ENCODE measurements around the gene DENND1A.

Gene DENND1A

DNA sequence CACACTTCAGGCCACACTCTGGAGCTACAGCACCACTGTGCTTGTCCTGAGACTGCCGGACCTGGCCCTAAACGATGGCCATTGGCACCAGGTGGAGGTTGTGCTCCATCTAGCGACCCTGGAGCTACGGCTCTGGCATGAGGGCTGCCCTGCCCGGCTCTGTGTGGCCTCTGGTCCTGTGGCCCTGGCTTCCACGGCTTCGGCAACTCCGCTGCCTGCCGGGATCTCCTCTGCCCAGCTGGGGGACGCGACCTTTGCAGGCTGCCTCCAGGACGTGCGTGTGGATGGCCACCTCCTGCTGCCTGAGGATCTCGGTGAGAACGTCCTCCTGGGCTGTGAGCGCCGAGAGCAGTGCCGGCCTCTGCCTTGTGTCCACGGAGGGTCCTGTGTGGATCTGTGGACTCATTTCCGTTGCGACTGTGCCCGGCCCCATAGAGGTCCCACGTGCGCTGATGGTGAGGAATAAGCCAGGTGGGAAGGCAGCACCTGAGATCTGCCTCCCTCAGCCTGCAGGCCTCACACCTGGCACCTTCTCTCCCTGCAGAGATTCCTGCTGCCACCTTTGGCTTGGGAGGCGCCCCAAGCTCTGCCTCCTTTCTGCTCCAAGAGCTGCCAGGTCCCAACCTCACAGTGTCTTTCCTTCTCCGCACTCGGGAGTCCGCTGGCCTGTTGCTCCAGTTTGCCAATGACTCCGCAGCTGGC, 559.2 kb downstream of the DENND1A start:
- DNase-seq (ENCODE audit: low spot score), result no peak

DNA sequence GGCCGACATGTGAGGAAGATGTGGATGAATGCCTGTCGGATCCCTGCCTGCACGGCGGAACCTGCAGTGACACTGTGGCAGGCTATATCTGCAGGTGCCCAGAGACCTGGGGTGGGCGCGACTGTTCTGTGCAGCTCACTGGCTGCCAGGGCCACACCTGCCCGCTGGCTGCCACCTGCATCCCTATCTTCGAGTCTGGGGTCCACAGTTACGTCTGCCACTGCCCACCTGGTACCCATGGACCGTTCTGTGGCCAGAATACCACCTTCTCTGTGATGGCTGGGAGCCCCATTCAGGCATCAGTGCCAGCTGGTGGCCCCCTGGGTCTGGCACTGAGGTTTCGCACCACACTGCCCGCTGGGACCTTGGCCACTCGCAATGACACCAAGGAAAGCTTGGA, 559.8 kb downstream of the DENND1A start:
- DNase-seq (ENCODE audit: low spot score), result no peak

DNA sequence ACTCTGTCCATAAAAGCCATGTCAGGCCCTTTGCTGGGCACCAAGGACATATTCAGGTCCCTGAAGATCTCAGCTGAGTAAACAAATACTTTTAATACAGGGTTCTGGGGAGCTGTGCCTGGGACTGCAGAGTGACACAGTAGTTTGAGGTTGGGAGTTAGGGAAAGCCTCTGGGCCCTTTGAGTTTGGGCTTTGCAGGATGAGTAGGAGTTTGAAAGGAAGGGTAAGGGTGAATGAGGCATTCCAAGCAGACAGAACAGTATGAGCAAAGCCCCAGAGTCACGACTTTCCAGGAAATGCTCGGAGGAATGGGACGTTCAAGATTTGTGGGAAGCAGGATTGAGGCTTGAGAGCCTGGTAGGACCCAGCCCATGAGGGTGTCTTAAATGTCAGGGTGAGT, 560.6 kb downstream of the DENND1A start:
- DNase-seq (ENCODE audit: low spot score), result no peak

DNA sequence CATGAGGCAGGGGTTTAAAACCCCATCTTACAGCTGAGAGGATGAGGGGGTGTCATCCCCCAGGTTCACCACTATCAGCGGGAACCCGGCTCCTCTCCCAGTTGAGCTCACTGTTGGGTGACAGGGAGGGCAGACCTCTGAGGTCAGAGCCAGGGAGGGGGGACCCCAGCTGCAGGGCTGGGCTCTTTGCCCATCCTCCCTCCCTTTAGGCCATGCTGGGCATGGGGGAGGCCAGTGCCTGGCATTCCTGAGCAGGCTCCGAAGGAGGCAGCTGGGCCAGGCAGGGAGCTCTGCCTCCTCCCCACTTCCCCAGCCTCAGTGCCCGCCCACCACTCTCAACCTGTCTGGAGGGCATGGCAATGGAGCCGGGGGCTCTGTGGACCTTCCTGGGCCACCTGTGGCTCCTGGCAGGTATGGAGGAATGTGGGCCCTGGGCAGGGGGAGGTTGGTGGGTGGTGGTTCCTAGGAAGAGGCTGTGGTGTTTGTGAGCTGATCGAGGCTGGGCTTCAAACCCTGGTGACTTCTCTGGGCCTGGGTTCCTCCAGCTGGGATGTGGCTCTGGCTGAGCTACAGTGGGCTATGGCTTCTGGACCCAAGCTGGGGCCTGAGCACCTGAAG, 561.3 kb downstream of the DENND1A start:
- DNase-seq (ENCODE audit: low spot score), result no peak

DNA sequence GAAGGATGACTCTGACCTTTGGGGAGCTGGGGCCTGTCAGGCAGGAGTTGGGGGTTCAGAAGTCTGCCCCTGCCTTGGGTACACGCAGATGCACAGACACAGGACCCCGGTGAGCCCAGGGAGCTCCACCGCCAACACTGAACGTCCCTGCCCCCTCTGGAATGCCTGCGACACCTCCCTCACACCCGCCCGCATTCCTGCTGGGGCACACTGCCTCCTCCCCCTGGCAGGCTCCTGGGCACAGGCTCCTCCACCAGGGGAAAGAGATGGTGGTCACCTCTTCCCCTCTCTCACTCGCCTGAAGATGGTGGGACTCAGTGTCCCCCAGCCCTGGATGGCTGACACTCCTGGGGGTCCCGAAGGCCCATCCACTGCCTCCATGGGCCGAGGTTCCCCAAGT, 561.9 kb downstream of the DENND1A start:
- DNase-seq (ENCODE audit: low spot score), result no peak

DNA sequence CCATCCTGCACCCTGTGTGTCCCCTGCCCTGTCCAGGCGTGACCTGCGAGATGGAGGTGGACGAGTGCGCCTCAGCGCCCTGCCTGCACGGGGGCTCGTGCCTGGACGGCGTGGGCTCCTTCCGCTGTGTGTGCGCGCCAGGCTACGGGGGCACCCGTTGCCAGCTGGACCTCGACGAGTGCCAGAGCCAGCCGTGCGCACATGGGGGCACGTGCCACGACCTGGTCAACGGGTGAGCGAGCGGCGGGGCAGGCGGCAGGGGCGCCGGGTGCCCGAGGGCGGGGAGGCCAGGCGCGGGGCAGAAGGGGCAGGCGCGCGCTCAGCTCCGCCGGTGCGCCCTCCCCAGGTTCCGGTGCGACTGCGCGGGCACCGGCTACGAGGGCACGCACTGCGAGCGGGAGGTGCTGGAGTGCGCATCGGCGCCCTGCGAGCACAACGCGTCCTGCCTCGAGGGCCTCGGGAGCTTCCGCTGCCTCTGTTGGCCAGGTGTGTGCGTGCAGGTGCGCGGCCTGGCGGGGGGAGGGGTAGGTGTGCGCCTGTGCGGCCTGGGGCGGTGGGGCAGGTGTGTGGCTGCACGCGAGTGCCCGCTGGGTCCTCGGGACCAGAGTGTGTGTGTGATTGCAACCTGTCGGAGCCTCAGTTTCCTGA, 563.9 kb downstream of the DENND1A start:
- DNase-seq (ENCODE audit: low spot score), result no peak

DNA sequence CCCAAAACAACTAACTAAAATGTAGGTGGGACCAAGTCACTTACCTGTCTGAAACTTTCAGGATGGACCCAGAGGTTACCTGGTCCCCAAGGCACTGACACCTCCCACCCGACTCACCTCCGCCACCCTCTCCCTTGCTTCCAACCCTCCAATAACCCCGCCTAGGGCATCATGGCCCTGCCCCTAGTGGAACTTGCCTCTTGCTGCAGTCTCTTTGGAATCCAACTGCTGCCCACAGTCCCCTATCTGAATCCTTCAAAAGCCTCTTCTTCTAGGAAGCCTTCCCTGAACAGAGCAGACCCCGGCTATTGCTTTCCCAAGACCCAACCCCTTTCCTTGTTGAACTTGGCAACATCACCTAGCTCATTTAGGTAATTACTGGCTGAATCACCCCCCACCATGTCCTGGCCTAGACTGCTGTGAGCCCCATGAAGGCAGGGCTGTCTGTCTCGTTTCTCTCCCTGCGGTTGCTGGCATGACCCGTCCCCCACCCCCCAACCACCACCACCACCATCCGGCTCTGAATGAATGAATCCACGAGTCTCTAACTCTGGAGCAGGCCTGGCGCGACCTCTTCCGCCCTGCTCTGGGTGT, 564.5 kb downstream of the DENND1A start:
- DNase-seq (ENCODE audit: low spot score), result no peak

DNA sequence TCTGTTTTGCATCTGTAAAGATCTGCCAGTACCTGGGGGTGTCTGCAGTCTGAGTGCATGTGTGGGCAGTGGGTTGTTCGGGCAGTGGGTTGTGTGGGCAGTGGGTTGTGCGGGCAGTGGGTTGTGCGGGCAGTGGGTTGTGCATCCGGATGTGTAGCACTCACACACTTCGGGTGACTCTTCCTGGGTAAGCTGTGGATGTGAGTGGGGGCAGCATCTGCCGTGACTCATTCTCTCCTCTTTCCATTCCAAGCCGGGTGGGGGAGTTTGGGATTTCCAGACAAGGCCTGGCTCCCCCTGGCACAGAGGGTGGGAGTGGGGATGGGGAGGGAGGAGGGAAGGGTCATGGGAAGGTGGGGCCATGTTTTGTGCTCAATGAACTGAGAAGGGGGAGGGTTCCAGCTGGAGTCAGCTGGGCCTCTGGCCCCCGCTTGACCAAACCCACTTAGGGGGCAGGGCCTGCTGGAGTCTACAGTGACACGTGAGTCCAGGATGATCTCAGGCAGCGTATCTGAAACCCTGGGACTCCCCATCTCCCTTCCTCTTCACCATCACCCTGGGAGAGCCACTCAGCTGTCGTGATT, 565.6 kb downstream of the DENND1A start:
- no peak for DNase-seq (ENCODE audit: low spot score)

DNA sequence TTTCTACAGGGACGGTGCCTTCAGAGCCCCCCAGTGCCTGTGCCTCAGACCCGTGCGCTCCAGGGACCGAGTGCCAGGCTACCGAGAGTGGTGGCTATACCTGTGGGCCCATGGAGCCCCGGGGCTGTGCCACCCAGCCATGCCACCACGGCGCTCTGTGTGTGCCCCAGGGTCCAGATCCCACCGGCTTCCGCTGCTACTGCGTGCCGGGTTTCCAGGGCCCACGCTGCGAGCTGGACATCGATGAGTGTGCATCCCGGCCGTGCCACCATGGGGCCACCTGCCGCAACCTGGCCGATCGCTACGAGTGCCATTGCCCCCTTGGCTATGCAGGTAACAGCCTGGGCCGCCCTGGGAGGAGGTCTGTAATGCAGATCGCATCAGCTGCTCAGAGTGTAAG, 567.1 kb downstream of the DENND1A start:
- DNase-seq (ENCODE audit: low spot score), result no peak

DNA sequence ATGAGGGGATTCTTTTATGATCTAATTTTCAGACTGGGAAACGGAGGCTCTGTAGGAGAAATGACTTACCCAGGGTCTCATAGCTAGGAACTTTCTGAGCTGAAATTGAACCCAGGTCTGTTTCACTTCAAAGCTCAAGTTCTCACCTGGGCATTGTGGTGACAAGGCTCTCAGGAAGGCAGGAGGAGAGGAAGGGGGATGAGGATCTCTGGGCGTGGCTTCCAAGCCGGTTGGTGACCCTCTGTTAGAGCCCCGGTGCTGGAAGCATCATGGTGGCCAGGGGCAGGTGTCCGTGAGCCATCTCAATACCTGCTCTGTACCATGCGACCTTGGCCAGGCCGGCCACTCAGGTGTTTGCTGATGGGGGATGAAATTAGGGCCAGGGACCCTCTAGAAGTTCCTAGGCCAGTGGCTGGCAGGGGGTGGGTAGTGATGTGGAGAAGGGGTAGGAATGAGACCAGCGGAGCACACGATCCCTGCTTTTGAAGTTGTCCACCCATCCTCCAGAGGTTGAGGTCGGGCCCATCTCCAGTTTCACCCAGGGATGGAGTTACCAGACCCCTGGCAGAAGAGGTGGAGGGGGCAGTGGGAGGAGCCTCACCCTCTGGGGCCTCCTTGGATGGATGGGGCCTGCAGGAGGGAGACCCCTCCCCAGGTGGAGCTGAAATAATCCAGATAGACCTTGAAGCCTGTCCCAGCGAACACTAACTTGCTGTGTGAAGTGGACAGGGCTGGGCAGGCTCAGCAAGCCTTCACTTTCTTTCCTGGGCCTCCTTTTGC, 568.0 kb downstream of the DENND1A start:
- DNase-seq (ENCODE audit: low spot score), result no peak

DNA sequence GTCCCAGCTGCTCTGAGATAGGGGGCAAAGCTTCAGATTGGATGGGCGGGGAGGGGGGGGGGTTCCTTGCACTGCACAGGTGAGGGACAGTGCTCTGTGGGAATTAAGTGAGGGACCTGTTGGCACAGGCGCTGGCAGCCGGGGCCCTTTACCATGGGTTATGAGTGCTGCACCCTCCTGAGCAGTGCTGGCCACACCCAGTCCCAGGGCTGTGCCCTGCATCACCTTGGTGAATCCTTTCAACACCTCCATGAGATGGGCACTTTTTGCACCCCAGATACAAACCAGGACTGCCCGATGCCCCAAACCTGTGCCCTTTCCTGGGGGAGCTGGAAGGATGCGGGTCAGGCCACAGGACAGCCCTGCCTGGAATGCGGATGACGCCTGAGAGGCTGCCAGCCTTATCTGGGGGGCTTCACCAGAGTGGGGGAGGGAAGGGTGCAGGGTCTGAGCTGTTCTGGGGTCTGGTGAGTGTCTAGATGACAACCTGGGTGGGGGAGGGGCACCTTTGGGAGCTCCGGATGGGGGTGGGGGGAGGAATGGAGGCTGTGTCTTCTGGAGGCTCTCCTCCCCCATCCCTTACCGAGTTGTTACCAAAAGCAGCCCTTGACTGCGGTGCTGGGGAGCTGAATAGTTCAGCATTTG, 568.7 kb downstream of the DENND1A start:
- DNase-seq (ENCODE audit: low spot score), result no peak

DNA sequence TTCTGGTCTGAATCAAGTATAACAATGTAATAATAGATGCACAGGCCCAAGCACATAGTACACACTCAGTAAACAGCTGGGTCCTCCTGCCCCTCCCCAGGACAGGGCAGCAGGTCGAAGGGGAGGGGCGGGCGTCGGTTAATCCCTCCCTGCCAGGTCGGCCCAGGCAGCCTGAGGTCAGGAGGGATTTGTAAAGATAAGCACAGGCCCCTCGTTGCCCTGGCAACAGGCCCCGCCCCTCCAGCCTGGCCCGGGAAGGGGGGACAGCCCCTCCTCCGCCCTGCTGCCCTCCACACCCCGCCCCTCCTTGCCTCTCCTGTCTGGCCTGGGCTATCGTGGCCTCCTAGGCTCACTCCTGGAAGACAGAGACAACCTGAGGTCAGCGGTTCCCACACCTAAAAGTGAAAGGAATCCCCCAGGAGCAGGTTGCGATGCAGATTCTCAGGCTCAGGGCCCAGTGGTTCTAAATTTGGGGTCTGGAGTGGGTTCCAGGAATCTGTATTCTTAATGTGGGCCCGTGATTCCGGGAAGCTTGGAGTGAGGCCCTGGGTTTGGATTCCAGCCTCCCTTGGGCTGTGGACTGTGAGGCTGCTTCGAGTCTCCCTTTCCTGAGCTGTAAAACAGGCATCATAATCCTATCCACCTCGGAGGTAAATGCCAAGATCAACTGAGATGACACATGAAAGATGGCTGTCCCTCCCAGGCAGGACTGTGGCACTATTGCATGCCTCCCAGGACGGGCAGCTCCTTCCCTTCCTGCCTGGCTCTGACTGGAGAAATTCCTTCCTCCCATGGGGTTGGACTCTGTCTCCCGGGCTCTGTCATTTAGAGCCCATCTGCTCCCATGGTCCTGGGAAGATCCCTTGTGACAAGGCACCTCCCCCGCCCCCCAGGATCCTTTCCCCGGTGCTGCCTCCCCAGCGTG, 569.5 kb downstream of the DENND1A start:
- DNase-seq (ENCODE audit: low spot score), result peak; percentile 88

DNA sequence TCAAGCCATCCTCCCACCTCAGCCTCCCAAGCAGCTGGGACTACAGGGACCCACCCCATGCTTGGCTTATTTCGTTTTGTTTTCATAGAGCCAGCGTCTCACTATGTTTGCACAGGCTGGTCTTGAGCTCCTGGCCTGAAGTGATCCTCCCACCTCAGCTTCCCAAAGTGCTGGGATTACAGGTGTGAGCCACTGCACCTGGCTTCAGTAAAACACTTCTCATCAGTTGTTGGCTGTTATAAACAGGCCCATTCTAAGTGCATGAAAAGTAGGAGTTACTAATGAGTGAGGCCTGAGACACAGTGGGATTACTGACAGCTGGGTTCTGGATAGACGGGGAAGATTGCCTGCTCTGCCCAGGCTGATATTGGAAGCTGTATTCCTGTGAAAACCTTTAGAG, 570.4 kb downstream of the DENND1A start:
- DNase-seq (ENCODE audit: low spot score), result no peak

DNA sequence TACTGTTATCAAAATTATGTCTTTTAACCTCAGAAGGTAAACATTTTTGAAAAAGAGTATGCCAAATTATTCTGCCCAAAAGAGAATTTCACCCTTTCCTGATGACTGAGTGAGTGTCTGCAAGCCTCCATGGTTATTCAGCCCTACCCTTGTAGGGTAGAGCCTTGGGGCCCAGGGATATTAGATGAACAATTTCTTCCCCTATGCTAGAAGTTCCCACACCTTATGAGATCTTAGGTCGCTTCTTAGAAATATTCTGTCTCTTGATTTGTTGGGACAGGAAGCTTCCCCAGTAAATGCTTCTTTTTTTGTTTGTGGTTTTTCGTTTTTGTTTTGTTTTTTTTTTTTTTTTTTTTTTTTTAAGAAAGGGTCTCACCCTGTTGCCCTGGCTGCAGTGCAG, 570.8 kb downstream of the DENND1A start:
- no peak for DNase-seq (ENCODE audit: low spot score)

DNA sequence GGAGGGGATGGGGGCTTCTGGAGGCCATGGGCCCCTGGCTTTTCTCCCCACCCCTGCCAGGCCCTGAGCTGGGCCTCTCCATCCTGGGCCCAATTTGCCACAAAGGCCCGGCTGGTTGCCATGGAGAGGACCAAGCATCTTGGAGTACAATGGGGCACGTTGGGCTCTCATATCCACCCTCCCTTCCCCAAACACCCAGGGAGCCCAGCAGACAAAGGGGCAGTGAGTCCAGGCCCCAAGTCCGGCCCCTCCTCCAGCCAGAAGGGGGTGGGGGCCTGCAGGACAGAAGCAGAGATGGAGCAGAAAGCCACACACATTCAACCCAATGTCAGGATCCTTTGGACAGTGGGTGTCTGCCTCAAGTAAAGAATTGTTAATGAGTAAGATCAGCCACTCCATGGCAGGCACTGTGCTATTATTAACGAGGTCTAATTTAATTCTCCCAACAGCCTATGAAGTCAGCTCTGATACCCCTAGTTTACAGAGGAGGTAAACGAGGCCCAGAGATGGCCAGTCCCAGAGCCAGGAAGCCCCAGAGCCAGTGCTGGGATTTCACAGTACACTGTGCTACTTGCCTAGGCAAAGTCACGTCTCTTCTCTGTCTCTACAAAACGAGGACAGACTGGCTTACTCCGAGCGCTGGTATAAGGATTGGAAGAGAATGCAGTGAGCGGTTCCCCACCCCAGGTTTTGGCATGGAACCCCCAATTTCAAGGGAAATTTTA, 571.6 kb downstream of the DENND1A start:
- no peak for DNase-seq (ENCODE audit: low spot score)

DNA sequence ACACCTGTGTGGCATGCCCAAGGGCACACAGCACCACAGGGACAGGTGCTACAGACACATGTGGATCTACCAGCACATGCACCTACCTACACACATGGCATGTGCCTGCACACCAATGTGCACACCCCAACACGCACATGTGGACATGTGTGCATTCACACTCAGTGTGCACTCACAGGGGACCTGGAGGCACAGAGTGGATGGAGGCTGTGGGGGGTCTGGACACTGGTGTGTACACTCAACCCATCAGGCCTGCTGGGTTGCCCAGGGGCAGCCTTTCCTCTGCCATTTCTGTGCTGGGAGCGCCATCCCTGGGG, 572.2 kb downstream of the DENND1A start:
- DNase-seq (ENCODE audit: low spot score), result no peak

DNA sequence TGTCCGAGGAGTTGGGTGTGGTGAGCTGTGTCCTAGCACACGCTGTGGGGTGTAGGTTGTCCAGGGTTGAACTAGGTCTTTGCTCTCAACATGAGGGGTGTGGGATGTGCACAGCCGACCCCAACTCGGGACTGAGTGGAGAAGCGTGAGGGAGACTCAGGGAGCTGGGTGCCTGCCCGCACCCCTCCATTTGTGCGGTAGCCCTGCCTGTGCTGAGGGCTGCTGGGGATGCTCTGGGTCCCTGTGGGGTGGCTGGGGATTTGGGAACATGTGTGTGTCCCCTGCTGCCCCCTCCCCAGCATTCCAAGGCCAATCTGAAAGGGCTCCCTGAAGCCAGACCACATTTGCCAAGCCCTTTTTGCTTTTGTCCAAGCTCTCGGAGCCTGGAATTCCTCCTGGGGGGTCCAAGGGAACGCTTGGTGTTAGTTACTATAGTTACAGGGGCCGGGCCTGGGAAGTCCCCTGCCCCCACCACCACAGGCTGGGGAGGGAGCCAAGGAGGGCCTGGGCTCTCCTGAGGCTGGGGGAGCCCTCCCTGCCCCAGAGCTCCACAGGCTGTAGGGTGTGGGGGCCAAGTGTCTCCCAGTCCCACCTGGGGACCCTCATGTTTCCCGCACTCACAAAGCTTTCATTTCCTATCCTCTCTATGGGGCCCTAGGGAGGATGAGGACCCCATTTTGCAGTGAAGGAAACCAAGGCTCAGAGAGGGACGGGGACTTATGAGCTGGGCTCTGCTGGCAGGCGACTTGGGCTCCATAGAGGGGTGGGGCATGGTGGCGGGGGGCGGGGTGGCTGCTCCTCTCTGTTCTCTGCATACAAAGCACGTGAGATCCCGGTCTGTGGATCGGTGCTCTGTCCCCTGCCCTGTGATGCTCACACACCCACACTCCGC, 572.8 kb downstream of the DENND1A start:
- no peak for DNase-seq (ENCODE audit: low spot score)

DNA sequence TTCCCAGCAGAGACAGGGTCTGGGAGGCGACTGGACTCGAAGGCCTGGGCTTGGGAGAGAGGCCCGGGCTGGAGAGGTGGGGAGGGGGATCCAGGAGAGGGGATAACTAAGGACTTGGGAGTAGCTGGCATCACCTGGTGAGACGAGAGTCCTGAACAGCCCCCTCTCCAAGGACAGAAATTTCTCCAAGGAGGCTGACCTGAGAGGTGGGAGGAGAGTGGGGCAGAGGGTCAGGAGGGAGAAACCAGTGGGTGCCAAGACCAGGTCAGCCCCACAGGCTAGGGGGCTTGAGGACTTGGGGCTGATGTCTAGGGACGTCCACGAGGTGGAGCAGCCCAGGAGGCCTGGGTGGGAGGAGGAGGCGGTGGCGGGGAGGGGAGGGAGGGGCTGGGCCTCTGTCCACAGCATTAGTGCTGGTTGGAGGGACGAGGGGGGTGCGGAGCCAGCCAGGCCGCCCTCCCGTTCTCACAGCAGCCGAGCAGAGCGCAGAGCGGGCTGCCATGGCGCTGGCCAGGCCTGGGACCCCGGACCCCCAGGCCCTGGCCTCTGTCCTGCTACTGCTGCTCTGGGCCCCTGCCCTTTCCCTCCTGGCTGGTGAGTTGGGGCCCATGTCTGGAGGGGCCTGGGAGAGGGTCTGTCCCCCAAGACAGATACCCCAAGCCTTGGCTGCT, 574.0 kb downstream of the DENND1A start, which contains the start of gene CRB2:
TSS of gene CRB2 (plus strand) at position 437 of the 671 bp plus-strand sequence. CDS start at position 501, 64 bp downstream.
- DNase-seq (ENCODE audit: low spot score), result no peak
